ENCODE measurements around the gene MID1.

The MID1 gene

DNA sequence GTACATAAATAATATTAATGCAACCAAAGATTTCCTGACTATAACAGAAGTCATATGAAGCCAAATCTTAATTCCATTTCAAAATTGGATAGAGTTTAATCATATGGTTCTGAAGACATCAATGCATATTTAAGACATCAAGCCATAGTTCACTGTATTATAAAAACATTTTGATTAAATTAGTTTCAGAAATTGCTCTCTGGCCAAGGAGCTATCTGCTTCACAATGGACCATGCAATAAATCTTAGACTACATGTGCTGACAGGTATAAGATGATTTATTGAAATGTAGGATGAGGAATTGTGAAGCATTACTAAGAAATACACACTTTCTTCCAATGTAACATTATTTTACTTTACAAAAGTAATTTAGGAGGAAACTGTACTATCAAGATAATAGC lies 81.6 kb downstream of the MID1 start:
- H3K79me2 ChIP-seq (ENCODE audit: control insufficient read depth, insufficient read depth, low read length, poor library complexity) = no peaks in the 10 kb centered on the region
- H3K4me1 ChIP-seq (ENCODE audit: control insufficient read depth in 1 of 2, insufficient read depth in 2 of 2, low read length in 2 of 2) = peaks cover 0 to 2% of the 10 kb centered on the region in 2 experiments
- no peak overlapping the region for H2BK120ac ChIP-seq (ENCODE audit: insufficient read depth, low read length, poor library complexity)

GRCh38 chrX:10537308-10537707 lies 83.1 kb downstream of the MID1 start:
- Histone ChIP-seq H3K9ac (ENCODE audit: low read length) (no peak overlapping the region), H3K4me3 (ENCODE audit: low read depth, low read length) (no peak overlapping the region), H4K12ac (ENCODE audit: low read depth, low read length) (no peak overlapping the region), H4K8ac (ENCODE audit: low read depth, low read length) (no peak overlapping the region), H3K18ac (ENCODE audit: low read length) (no peak overlapping the region), H2BK12ac (ENCODE audit: low read length) (no peak overlapping the region), H3K27me3 (ENCODE audit: insufficient read depth, low read length) (no peaks in the 10 kb centered on the region), H3K79me2 (ENCODE audit: control insufficient read depth, insufficient read depth, low read length, poor library complexity) (no peaks in the 10 kb centered on the region), H3K4me2 (ENCODE audit: low read length) (no peak overlapping the region), H3K36me3 (ENCODE audit: control insufficient read depth in 1 of 2, insufficient read depth in 2 of 2, low read length in 2 of 2) (no peaks in the 10 kb centered on the region), H3K27ac (ENCODE audit: low read depth, low read length) (no peak overlapping the region), H3K23ac (ENCODE audit: low read length) (no peak overlapping the region), H2BK120ac (ENCODE audit: insufficient read depth, low read length, poor library complexity) (no peak overlapping the region), H3K9me3 (ENCODE audit: insufficient read depth, low read depth, low read length) (no peaks in the 10 kb centered on the region), H2BK5ac (ENCODE audit: low read depth, low read length, poor library complexity) (no peak overlapping the region), H4K91ac (ENCODE audit: low read depth, low read length) (no peak overlapping the region), H3K4ac (ENCODE audit: low read depth, low read length) (no peak overlapping the region), H3K4me1 (ENCODE audit: control insufficient read depth in 1 of 2, insufficient read depth in 2 of 2, low read length in 2 of 2) (peaks cover 0 to 2% of the 10 kb centered on the region in 2 experiments), H2AK5ac (ENCODE audit: low read length) (no peak overlapping the region), H3K79me1 (ENCODE audit: low read length) (no peaks in the 10 kb centered on the region), H2AFZ (ENCODE audit: insufficient read depth, low read length, poor library complexity) (no peak overlapping the region), H3K14ac (ENCODE audit: low read length) (no peak overlapping the region)
- no CpG with 5 or more reads among the region's 2 CpGs for WGBS (ENCODE audit: extremely low coverage, insufficient coverage, insufficient read length)
- no peak for DNase-seq

More for the DNA sequence above, 81.6 kb downstream of the MID1 start:
- Histone ChIP-seq H3K9me3 (ENCODE audit: insufficient read depth, low read depth, low read length) (no peaks in the 10 kb centered on the region), H3K36me3 (ENCODE audit: control insufficient read depth in 1 of 2, insufficient read depth in 2 of 2, low read length in 2 of 2) (no peaks in the 10 kb centered on the region), H3K18ac (ENCODE audit: low read length) (no peak overlapping the region), H3K14ac (ENCODE audit: low read length) (no peak overlapping the region), H4K91ac (ENCODE audit: low read depth, low read length) (no peak overlapping the region), H3K4ac (ENCODE audit: low read depth, low read length) (no peak overlapping the region), H2AK5ac (ENCODE audit: low read length) (no peak overlapping the region), H3K27ac (ENCODE audit: low read depth, low read length) (no peak overlapping the region), H2AFZ (ENCODE audit: insufficient read depth, low read length, poor library complexity) (no peak overlapping the region), H2BK5ac (ENCODE audit: low read depth, low read length, poor library complexity) (no peak overlapping the region), H3K9ac (ENCODE audit: low read length) (no peak overlapping the region), H3K23ac (ENCODE audit: low read length) (no peak overlapping the region), H3K27me3 (ENCODE audit: insufficient read depth, low read length) (no peaks in the 10 kb centered on the region), H3K4me3 (ENCODE audit: low read depth, low read length) (no peak overlapping the region), H4K12ac (ENCODE audit: low read depth, low read length) (no peak overlapping the region), H4K8ac (ENCODE audit: low read depth, low read length) (no peak overlapping the region), H2BK12ac (ENCODE audit: low read length) (no peak overlapping the region), H3K4me2 (ENCODE audit: low read length) (no peak overlapping the region), H3K79me1 (ENCODE audit: low read length) (no peaks in the 10 kb centered on the region)
- no peak for DNase-seq

DNA sequence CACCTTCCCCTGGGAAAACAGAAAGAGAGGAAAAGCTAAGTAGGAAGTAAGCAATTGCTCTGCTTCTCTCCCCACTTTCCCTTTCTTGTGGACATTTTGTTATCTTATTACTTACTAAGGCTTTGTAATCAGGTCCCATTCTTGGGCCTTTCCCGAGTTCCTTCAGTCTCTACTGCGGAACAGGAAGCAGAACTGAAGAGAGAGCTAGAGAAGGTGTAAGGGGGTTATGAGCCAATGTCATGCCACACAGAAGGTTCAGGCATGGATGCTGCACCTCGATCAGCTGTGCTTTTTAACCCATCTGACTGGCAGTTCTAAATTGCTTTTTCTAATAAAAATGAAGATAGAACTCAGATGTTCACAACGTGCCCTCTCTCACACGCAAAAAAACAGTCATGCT lies 83.6 kb downstream of the MID1 start:
- Histone ChIP-seq H3K27me3 (ENCODE audit: insufficient read depth, low read length) (no peaks in the 10 kb centered on the region), H2BK5ac (ENCODE audit: low read depth, low read length, poor library complexity) (no peak overlapping the region), H3K9ac (ENCODE audit: low read length) (no peak overlapping the region), H3K4me2 (ENCODE audit: low read length) (no peak overlapping the region), H3K9me3 (ENCODE audit: insufficient read depth, low read depth, low read length) (no peaks in the 10 kb centered on the region), H3K4me3 (ENCODE audit: low read depth, low read length) (no peak overlapping the region), H3K14ac (ENCODE audit: low read length) (no peak overlapping the region), H4K12ac (ENCODE audit: low read depth, low read length) (no peak overlapping the region), H3K4me1 (ENCODE audit: control insufficient read depth in 1 of 2, insufficient read depth in 2 of 2, low read length in 2 of 2) (peaks cover 0 to 2% of the 10 kb centered on the region in 2 experiments), H3K79me1 (ENCODE audit: low read length) (no peaks in the 10 kb centered on the region), H2AFZ (ENCODE audit: insufficient read depth, low read length, poor library complexity) (no peak overlapping the region), H3K18ac (ENCODE audit: low read length) (no peak overlapping the region), H4K91ac (ENCODE audit: low read depth, low read length) (no peak overlapping the region), H4K8ac (ENCODE audit: low read depth, low read length) (no peak overlapping the region), H2BK12ac (ENCODE audit: low read length) (no peak overlapping the region), H3K27ac (ENCODE audit: low read depth, low read length) (no peak overlapping the region), H2BK120ac (ENCODE audit: insufficient read depth, low read length, poor library complexity) (no peak overlapping the region), H3K36me3 (ENCODE audit: control insufficient read depth in 1 of 2, insufficient read depth in 2 of 2, low read length in 2 of 2) (no peaks in the 10 kb centered on the region), H2AK5ac (ENCODE audit: low read length) (no peak overlapping the region), H3K79me2 (ENCODE audit: control insufficient read depth, insufficient read depth, low read length, poor library complexity) (no peaks in the 10 kb centered on the region), H3K23ac (ENCODE audit: low read length) (no peak overlapping the region), H3K4ac (ENCODE audit: low read depth, low read length) (no peak overlapping the region)
- no peak for DNase-seq
- WGBS (ENCODE audit: extremely low coverage, insufficient coverage, insufficient read length) = no CpG with 5 or more reads among the region's 5 CpGs

DNA sequence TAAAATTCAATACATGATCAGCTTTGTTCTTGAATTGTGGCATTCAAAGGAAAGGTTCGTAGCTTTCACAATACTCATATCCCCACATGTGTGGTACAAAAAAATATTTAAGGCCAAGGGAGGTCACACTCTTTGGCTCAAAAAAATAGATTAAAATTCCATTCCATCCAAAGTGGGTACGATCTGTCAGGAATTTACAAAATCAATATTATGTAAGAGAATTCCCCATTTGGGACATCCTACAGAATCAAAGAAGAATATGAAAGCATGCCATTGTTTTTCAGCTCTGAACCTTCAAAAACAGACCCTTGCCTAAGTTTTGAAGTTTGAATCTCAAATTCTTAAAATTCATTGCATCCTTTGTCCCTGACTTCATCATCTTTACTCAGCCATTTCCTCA lies 85.8 kb downstream of the MID1 start:
- Histone ChIP-seq H3K36me3 (ENCODE audit: control insufficient read depth in 1 of 2, insufficient read depth in 2 of 2, low read length in 2 of 2) (no peaks in the 10 kb centered on the region), H2AFZ (ENCODE audit: insufficient read depth, low read length, poor library complexity) (no peak overlapping the region), H4K12ac (ENCODE audit: low read depth, low read length) (no peak overlapping the region), H3K4me2 (ENCODE audit: low read length) (no peak overlapping the region), H2BK12ac (ENCODE audit: low read length) (no peak overlapping the region), H3K9ac (ENCODE audit: low read length) (no peak overlapping the region), H2BK120ac (ENCODE audit: insufficient read depth, low read length, poor library complexity) (no peak overlapping the region), H3K23ac (ENCODE audit: low read length) (no peak overlapping the region), H3K79me1 (ENCODE audit: low read length) (no peaks in the 10 kb centered on the region), H3K18ac (ENCODE audit: low read length) (no peak overlapping the region), H2AK5ac (ENCODE audit: low read length) (no peak overlapping the region), H4K8ac (ENCODE audit: low read depth, low read length) (no peak overlapping the region), H3K27ac (ENCODE audit: low read depth, low read length) (peak overlapping the region; percentile 14), H3K4me3 (ENCODE audit: low read depth, low read length) (no peak overlapping the region), H3K4ac (ENCODE audit: low read depth, low read length) (no peak overlapping the region), H3K79me2 (ENCODE audit: control insufficient read depth, insufficient read depth, low read length, poor library complexity) (no peaks in the 10 kb centered on the region), H3K14ac (ENCODE audit: low read length) (no peak overlapping the region), H3K27me3 (ENCODE audit: insufficient read depth, low read length) (no peaks in the 10 kb centered on the region), H2BK5ac (ENCODE audit: low read depth, low read length, poor library complexity) (no peak overlapping the region), H3K4me1 (ENCODE audit: control insufficient read depth in 1 of 2, insufficient read depth in 2 of 2, low read length in 2 of 2) (peaks cover under 1 to 2% of the 10 kb centered on the region in 2 experiments), H3K9me3 (ENCODE audit: insufficient read depth, low read depth, low read length) (no peaks in the 10 kb centered on the region), H4K91ac (ENCODE audit: low read depth, low read length) (no peak overlapping the region)
- peak in 1 of 2 donors; percentile 41 for DNase-seq
- no CpG with 5 or more reads among the region's 2 CpGs for WGBS (ENCODE audit: extremely low coverage, insufficient coverage, insufficient read length)

Measured in trophoblast cell (in vitro differentiated cells and primary cell).